HG03045 (cell line): ENCODE measurements around the gene ZDHHC6.
"Not testable (repeated sequence)": the region's sequence is repeated elsewhere in the genome, so short reads cannot be mapped to it uniquely, and the experiment has no call there.

ENCODE experiments used
- ATAC-seq: cut with Tn5 transposase; IDR thresholded peaks from one replicate; pipeline ENCODE4 v1.9.1; 2021; ENCODE audit warnings: mild to moderate bottlenecking, moderate library complexity; ENCODE audit not compliant: unreplicated experiment

Gene ZDHHC6

DNA sequence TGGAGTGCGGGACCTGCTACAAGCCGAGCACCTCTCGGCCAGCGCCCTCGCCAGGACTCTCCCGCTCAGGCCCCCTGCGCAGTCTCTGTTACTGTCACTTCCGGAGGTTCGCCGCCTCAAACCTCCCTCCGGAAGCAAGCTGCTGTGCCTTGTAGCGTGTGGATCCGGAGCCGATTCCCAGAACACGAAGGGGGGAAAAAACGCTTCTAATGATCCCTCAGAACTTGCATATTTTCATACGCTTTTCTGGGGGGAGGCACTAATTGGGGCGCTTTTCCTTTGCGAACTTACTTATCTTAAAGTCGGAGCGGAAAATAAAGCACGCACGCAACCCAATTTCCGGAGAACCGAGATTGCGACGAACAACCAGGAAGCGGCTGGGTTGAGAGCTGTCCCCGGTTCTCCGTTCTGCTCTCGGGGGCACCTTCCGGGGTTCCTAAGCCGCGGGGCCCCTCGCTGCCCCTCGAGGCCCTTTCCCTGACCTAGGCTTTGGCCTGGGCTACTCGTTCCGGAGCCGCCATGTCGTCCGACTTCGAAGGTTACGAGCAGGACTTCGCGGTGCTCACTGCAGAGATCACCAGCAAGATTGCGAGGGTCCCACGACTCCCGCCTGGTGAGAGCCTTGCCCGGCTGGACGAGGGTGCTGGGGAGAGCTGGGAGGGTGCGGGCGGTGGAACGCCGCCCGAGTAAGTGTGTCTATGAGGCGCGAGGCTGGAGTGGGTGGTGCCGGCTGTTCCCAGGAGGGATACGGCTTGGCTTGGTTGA, at the start of gene ZDHHC6, which contains the start of gene VTI1A:
Gene ZDHHC6, minus strand, starts transcription at position 60 of the 765 bp plus-strand sequence. CDS start 1,478 bp downstream, outside the sequence.
Gene VTI1A, plus strand, starts transcription at position 361 of the 765 bp plus-strand sequence. Its CDS starts 159 bp downstream, at position 520.
- ATAC-seq, result peak; percentile 93

GRCh38 chr10:112492736-112493135, 46.0 kb upstream of the ZDHHC6 start:
- no peak for ATAC-seq

DNA sequence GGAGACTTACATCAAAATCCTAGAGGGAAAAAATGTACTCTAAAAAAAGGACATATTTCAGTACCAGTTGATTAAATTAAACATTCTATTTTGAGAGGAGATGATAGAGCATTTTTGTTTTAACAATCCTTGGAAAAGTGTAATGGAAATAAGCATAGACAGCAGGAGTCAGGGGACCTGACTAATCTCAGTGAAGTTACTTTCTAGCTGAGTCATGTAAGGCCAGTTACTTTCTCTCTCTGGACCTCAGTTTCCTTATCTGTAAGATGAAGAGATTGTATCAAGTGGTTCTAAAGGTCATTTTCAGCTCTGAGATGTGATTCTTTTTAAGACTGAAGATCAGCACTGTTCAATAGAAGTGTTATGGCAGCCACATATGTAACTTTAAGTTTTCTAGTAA, 44.4 kb upstream of the ZDHHC6 start:
- ATAC-seq, result no peak

DNA sequence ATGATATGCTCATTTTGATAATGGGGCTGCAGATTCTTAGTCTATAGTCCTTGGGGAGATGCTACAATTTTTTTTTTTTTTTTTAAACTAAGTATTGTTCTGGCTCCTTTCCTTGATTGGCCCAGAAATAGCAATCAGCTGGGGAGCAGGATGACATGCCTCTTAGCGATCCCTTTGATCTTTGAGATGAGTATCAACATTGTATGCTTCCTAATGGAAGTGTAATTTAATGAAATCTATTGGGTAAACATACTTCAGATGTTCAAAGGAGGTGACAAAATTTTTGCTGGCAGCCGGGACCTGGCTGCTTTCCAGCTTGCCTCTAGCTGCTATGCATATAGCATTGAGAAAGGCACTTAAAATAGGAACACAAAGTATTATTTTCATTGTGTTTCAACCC, 43.8 kb upstream of the ZDHHC6 start:
- no peak for ATAC-seq

GRCh38 chr10:112487964-112488363, 41.2 kb upstream of the ZDHHC6 start:
- ATAC-seq, result no peak

DNA sequence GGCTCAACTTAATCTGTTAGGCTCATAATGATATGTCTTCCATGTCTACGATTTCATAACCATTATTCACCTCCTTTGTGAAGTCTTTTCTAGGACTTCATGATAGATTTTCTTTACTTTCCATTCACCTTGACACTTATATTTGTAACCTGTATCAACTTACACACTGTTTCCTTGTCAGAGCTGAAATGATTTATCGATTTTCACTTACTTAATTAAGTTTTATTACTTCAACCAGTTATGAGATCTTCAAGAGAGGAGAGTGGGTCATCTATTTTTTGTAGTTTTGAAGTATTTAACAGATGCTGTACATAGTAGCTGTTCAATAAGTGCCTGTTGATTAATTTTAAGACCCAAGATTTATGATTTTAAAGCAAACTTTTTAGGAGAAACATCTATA, 37.7 kb upstream of the ZDHHC6 start:
- no peak for ATAC-seq

DNA sequence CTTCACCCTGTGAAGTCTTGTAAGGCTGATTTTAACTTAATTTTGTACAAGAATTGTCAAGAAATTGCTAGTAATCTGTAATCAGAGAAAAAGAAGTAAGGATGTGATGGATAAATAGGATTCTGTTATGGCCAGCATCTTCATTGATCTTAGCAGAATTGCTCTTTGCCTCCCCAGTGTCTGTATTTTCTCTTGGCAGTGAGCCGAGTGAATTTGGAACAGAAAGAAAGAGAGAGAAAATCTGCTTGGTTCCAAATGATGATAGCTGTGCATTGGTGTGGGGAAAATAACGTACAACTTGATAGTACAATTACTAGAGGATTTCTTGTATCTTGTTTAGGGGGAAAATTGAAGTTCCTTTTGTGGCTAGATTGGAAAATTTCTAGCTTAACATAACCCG, 34.9 kb upstream of the ZDHHC6 start:
- ATAC-seq, result no peak

DNA sequence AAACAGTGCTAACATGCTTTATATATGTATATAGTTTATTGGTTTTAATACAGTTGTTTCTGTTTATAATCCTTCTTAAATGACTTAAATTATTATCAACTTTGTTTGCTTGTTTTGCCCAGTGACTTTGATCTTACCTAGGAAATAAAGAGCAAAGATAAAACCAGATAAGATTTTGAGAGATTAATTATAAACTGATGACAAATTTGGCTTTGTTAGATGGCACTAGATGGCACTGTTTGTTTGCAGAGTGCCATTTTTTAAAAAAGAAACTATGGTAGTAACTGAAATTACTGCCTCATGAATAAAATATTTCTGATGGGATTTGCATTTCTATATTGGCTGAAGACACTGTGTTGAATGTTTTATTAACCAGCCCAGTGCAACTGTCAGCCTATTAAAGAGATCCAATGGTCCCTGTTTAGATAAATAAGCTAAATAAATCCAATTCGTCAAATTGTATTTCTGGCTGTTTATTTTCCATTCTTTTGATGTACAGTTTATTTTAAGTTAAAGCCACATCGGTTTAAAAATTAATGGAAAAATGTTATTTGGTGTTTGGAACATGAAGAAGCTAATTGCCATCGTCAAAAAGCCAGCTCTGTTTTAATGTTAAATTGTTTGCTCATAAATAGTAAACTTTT, 29.0 kb upstream of the ZDHHC6 start:
- ATAC-seq, result no peak

GRCh38 chr10:112471878-112472487, 25.3 kb upstream of the ZDHHC6 start:
- no peak for ATAC-seq

DNA sequence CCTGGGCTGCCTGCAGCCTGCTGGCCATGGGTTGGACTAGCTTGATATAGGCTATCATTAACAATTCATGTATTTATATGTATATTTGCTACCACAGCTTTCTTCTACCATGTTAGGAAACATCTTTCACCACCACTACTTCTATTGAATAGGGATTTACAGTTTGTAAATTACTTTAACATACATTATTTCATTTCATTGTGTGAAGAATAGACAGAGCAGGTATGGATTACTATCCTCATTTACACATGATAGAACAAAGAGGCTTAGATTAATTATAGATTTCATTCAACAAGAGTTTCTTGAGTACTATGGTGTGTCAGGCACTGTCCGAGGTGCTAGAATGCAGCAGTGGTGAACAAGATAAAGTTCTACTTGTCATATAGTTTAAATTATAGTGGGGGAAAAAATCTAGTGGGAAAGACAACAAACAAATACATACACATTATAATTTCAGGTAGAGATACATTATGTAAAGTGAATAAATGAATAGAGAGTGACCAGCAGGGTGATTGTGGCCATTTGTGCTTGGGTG, 20.9 kb upstream of the ZDHHC6 start:
- no peak for ATAC-seq

DNA sequence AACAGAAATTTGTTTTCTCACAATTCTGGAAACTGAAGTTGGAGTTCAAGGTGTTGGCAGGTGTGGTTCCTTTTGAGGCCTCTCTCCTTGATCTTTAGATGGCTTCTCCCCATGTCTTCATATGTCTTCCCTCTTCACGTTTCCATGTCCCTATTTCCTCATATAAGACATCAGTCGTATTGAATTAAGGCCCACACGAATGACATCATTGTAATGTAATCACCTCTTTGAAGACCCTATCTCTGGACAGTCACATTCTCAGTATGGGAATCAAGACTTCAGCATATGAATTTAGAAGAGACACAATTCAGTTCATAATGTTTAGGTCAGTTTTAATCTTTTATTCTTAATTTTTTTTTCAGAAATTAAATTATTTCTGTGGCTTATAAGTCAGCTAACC, 20.1 kb upstream of the ZDHHC6 start:
- ATAC-seq, result no peak

DNA sequence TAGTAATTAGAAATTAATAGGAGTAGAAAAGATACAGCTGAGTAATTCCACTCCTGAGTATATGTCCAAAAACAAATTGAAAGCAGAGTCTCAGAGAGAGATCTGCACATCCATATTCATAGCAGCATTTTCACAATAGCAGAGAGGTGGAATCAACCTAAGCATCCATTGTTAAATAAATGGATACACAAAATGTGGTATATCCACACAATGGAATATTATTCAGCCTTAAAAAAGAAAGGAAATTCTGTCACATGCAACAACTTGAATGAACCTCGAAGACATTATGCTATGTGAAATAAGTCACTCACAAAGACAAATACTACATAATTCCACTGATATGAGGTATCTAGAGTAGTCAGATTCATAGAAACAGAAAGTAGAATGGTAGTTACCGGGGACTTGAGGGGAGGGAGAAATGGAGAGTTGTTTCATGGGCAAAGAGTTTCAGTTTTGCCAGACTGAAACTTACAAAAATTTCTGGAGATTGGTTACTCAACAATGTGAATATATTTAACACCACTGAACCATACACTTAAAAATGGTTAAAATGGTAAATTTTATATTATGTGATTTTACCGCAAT, 18.7 kb upstream of the ZDHHC6 start:
- ATAC-seq, result peak; percentile 81

GRCh38 chr10:112464074-112464473, 17.4 kb upstream of the ZDHHC6 start:
- ATAC-seq, result not testable (repeated sequence)

GRCh38 chr10:112461029-112461887, 14.5 kb upstream of the ZDHHC6 start:
- no peak for ATAC-seq

DNA sequence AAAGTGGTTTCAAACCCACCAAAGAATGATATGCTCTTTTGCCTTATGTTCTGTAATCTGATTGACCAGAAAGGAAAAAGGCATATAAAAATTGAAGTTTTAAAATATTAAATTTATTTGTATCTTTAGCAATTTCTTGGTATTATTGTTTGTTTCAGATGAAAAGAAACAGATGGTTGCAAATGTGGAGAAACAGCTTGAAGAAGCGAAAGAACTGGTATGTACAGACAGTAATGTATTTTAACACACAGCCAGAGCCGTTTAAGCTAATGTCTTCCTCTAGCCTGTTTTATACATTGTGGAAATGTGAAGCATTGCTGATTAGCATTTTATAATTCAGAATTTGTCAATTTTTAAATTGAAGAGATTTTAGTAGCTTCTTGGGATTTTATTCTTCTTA, 13.7 kb upstream of the ZDHHC6 start:
- no peak for ATAC-seq

- ATAC-seq, result no peak
Measured at GRCh38 chr10:112456533-112456932, 9.8 kb upstream of the ZDHHC6 start.

DNA sequence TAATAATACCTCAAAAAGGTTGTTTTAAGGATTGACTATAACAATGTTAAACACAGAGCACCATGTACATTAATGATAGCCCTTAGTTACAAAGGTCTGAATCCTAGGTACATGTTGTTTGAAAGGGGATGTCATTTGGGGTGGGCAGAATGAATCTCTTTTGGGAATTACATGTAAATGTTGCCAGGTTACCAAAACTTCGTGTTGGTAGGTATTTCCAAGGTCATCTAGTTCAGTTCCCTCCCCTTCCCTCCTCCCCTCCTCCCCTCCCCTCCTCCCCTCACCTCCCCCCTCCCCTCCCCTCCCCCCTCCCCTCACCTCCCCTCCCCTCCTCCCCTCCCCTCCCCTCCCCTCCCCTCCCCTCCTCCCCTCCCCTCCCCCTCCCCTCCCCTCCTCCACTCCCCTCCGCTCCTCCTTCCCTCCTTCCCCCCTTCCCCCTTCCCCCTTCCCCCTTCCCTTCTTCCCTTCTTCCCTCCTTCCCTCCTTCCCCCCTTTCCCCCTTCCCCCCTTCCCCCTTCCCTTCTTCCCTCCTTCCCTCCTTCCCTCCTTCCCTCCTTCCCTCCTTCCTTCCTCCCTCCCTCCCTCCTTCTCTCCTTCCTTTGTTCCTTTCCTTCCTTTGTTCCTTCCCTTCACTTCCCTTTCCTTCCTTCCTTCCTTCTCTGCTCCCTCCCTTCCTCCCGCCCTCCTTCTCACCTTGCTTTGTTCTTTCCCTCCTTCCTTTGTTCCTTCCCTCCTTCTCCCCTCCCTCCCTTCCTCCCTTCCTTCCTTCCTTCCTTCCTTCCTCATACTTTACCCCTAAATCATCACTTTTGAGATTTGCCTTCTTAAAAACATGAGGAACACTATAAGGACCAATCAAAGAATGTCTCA, 8.4 kb upstream of the ZDHHC6 start:
- ATAC-seq, result no peak

DNA sequence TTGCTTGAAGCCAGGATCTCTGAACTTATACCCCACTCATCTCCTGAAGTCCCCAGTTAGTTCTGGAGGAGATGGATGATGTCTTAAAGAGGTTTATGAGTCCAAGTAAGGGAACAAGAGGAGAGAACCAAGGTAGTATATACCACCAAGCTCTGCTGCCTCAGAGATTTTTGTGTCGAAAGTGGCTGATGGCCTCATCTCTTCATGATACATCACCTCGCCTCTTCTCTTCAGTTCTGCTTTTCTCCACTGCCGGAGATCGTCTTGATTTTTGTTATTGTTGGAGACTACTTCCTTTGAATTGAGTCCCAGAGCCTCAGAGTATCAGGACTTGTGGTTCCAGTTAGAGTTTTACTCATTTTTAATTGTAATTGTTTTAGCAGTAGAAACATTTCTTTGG, 2.2 kb upstream of the ZDHHC6 start:
- ATAC-seq, result no peak

DNA sequence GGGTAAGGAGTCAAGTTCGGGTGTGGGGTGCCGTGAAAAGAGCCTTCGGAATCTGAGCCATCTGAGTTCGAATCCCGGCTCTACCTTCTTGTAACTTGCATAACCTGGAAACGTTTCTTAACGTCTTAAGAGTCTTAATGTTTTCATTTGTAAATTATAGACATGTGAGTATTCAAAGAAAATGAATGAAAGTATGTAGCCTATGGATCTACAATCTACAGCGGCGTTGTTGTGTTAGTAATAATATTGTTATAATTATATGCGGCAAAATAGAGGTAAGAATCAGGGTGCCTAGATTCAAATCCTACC, 860 bp upstream of the ZDHHC6 start:
- ATAC-seq, result no peak
